WTC11 (cell line): ENCODE results near the gene MGRN1.

Source experiments
- ARID4B ChIP-seq: sonication (generic); formaldehyde crosslinking; IDR thresholded peaks from 2 replicates; pipeline ENCODE4 v1.8.0; 2023; ENCODE audit warnings: missing genetic modification reagents, mild to moderate bottlenecking, borderline replicate concordance
- E2F4 ChIP-seq: sonication (generic); formaldehyde crosslinking; IDR thresholded peaks from 2 replicates; pipeline ENCODE4 v1.8.1; 2022; ENCODE audit warnings: low read depth, mild to moderate bottlenecking, moderate library complexity, missing genetic modification reagents, borderline replicate concordance
- FOXK1 ChIP-seq: sonication (generic); formaldehyde crosslinking; IDR thresholded peaks from 2 replicates; pipeline ENCODE4 v1.8.0; 2022; ENCODE audit warnings: mild to moderate bottlenecking, moderate library complexity, missing genetic modification reagents
- JUN ChIP-seq: sonication (generic); formaldehyde crosslinking; IDR thresholded peaks from 2 replicates; pipeline ENCODE4 v1.8.0; 2023; ENCODE audit warnings: mild to moderate bottlenecking, missing genetic modification reagents
- NR2C2 ChIP-seq: sonication (generic); formaldehyde crosslinking; IDR thresholded peaks from 2 replicates; pipeline ENCODE4 v1.8.0; 2022; ENCODE audit warnings: mild to moderate bottlenecking, missing genetic modification reagents
- NR3C1 ChIP-seq: sonication (generic); formaldehyde crosslinking; conservative IDR thresholded peaks from 2 replicates; pipeline ENCODE4 v1.8.1; 2023; ENCODE audit warnings: low read depth, mild to moderate bottlenecking, missing genetic modification reagents
- STAT6 ChIP-seq: sonication (generic); formaldehyde crosslinking; conservative IDR thresholded peaks from 2 replicates; pipeline ENCODE4 v1.8.1; 2023; ENCODE audit warnings: mild to moderate bottlenecking, low read depth, missing genetic modification reagents, moderate library complexity
- TEAD4 ChIP-seq: sonication (generic); formaldehyde crosslinking; IDR thresholded peaks from 2 replicates; pipeline ENCODE4 v1.8.0; 2022; ENCODE audit warnings: mild to moderate bottlenecking, missing genetic modification reagents
- ZNF138 ChIP-seq: sonication (generic); formaldehyde crosslinking; conservative IDR thresholded peaks from 2 replicates; pipeline ENCODE4 v1.8.1; 2022; ENCODE audit warnings: mild to moderate bottlenecking, moderate library complexity, missing genetic modification reagents
- ZNF263 ChIP-seq: sonication (generic); formaldehyde crosslinking; IDR thresholded peaks from 2 replicates; pipeline ENCODE4 v1.8.1; 2022; ENCODE audit warnings: low read depth, mild to moderate bottlenecking, moderate library complexity, missing genetic modification reagents
- TF ChIP-seq, protein P1 (sequence below): fragments of 200-600 bp; IDR thresholded peaks from 2 replicates; pipeline ENCODE4 v1.8.0; 2022; ENCODE audit warnings: antibody characterized with exemption
- TF ChIP-seq, protein P2 (sequence below): fragments of 250-450 bp; sonication (Bioruptor Pico); IDR thresholded peaks from 2 replicates; pipeline ENCODE4 v1.9.0; 2021; ENCODE audit warnings: mild to moderate bottlenecking
- TF ChIP-seq, protein P3 (sequence below): sonication (generic); formaldehyde crosslinking; IDR thresholded peaks from 2 replicates; pipeline ENCODE4 v1.8.1; 2022; ENCODE audit warnings: mild to moderate bottlenecking, moderate library complexity, missing genetic modification reagents

DNA sequence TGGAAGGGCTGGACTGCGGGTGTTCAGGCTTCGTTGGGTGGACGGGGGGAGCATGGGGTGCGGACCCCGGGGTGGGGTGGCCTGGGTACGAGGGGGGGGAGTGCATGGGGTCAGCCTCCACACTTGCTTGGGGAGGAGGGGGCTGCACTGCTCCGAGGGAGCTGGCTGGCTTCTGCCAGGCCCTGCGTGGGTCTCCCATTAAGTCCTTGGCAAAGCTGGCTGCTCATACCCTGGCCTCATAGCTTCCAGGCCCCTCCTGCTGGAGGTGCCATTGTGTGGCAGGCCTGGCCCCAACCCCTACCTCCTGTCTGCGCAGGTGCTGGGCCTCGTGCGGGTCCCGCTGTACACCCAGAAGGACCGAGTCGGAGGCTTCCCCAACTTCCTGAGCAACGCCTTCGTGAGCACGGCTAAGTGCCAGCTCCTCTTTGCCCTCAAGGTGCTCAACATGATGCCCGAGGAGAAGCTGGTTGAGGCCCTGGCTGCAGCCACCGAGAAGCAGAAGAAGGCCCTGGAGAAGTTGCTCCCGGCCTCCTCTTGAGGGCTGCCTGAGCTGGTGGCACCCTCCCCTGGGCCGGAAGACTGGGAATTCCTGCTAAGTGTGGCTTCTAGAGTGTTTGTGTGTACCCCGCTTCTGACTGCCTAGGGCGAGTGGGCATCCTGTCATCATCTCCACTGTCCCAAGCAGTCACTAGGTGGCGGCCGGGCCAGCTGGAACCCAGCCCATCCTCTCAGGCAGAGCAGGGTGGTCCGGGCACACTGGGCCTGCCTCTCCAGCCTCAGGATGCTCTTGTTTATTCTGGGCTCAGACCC, 70.2 kb downstream of the MGRN1 start:
- TF ChIP-seq ZNF138 (CRISPR knock-in tag) (no peak), TEAD4 (no peak), E2F4 (no peak), FOXK1 (CRISPR knock-in tag) (no peak), JUN (CRISPR knock-in tag) (no peak), NR3C1 (CRISPR knock-in tag) (no peak), ZNF263 (CRISPR knock-in tag) (no peak), NR2C2 (CRISPR knock-in tag) (no peak), ARID4B (no peak), STAT6 (CRISPR knock-in tag) (no peak)
- TF ChIP-seq, protein P1, sequence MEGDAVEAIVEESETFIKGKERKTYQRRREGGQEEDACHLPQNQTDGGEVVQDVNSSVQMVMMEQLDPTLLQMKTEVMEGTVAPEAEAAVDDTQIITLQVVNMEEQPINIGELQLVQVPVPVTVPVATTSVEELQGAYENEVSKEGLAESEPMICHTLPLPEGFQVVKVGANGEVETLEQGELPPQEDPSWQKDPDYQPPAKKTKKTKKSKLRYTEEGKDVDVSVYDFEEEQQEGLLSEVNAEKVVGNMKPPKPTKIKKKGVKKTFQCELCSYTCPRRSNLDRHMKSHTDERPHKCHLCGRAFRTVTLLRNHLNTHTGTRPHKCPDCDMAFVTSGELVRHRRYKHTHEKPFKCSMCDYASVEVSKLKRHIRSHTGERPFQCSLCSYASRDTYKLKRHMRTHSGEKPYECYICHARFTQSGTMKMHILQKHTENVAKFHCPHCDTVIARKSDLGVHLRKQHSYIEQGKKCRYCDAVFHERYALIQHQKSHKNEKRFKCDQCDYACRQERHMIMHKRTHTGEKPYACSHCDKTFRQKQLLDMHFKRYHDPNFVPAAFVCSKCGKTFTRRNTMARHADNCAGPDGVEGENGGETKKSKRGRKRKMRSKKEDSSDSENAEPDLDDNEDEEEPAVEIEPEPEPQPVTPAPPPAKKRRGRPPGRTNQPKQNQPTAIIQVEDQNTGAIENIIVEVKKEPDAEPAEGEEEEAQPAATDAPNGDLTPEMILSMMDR, result no peak
- TF ChIP-seq, protein P2, sequence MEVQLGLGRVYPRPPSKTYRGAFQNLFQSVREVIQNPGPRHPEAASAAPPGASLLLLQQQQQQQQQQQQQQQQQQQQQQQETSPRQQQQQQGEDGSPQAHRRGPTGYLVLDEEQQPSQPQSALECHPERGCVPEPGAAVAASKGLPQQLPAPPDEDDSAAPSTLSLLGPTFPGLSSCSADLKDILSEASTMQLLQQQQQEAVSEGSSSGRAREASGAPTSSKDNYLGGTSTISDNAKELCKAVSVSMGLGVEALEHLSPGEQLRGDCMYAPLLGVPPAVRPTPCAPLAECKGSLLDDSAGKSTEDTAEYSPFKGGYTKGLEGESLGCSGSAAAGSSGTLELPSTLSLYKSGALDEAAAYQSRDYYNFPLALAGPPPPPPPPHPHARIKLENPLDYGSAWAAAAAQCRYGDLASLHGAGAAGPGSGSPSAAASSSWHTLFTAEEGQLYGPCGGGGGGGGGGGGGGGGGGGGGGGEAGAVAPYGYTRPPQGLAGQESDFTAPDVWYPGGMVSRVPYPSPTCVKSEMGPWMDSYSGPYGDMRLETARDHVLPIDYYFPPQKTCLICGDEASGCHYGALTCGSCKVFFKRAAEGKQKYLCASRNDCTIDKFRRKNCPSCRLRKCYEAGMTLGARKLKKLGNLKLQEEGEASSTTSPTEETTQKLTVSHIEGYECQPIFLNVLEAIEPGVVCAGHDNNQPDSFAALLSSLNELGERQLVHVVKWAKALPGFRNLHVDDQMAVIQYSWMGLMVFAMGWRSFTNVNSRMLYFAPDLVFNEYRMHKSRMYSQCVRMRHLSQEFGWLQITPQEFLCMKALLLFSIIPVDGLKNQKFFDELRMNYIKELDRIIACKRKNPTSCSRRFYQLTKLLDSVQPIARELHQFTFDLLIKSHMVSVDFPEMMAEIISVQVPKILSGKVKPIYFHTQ (CRISPR knock-in tag), result no peak
- TF ChIP-seq, protein P3, sequence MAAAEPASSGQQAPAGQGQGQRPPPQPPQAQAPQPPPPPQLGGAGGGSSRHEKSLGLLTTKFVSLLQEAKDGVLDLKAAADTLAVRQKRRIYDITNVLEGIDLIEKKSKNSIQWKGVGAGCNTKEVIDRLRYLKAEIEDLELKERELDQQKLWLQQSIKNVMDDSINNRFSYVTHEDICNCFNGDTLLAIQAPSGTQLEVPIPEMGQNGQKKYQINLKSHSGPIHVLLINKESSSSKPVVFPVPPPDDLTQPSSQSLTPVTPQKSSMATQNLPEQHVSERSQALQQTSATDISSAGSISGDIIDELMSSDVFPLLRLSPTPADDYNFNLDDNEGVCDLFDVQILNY (CRISPR knock-in tag), result no peak
